B cell (primary cell): ENCODE data around the gene TSPAN9.

Experiments used
- EZH2 ChIP-seq: IDR thresholded peaks from 2 replicates; pipeline ENCODE4 v1.6.1; 2012; ENCODE audit warnings: borderline replicate concordance, low read depth, mild to moderate bottlenecking, moderate library complexity, low read length; ENCODE audit not compliant: insufficient read depth, poor library complexity, severe bottlenecking
- TF ChIP-seq, protein P1 (sequence below): fragments of 200-600 bp; IDR thresholded peaks from one replicate; pipeline ENCODE4 v1.8.0; 2022; ENCODE audit warnings: antibody characterized with exemption, mild to moderate bottlenecking

DNA sequence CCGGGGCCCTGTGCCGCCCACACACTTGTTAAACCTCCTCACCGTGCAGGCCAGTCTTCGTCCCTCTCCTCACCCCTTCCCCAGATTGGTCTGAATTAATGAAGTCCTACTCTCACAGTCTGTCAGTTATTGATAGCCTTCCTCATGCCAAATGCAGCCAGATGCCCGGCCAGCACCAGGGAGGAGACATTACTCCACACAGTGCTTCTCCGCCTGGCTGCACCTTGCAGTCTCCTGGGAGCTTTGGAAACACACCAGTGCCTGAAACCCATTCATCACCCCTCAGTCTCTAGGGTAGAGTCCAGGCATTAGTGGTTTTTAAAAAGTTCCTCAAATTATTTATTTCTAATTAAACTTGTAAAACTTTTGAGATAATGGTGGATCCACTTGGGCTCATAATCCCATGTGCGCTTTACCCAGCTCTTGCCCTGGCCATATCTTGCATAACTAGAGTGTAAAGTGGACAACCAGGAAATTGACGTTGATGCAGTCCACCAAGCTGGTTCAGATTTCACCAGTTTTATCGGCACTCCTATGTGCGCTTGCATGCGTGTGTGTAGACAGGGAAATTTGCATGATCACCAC lies 38.2 kb upstream of the TSPAN9 start:
- TF ChIP-seq, protein P1, sequence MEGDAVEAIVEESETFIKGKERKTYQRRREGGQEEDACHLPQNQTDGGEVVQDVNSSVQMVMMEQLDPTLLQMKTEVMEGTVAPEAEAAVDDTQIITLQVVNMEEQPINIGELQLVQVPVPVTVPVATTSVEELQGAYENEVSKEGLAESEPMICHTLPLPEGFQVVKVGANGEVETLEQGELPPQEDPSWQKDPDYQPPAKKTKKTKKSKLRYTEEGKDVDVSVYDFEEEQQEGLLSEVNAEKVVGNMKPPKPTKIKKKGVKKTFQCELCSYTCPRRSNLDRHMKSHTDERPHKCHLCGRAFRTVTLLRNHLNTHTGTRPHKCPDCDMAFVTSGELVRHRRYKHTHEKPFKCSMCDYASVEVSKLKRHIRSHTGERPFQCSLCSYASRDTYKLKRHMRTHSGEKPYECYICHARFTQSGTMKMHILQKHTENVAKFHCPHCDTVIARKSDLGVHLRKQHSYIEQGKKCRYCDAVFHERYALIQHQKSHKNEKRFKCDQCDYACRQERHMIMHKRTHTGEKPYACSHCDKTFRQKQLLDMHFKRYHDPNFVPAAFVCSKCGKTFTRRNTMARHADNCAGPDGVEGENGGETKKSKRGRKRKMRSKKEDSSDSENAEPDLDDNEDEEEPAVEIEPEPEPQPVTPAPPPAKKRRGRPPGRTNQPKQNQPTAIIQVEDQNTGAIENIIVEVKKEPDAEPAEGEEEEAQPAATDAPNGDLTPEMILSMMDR = no peak
- TF ChIP-seq EZH2 = no peak
